ENCODE data around the gene ERCC1.
"Not testable (repeated sequence)": the region's sequence is repeated elsewhere in the genome, so short reads cannot be mapped to it uniquely, and the experiment has no call there.

Gene ERCC1

DNA sequence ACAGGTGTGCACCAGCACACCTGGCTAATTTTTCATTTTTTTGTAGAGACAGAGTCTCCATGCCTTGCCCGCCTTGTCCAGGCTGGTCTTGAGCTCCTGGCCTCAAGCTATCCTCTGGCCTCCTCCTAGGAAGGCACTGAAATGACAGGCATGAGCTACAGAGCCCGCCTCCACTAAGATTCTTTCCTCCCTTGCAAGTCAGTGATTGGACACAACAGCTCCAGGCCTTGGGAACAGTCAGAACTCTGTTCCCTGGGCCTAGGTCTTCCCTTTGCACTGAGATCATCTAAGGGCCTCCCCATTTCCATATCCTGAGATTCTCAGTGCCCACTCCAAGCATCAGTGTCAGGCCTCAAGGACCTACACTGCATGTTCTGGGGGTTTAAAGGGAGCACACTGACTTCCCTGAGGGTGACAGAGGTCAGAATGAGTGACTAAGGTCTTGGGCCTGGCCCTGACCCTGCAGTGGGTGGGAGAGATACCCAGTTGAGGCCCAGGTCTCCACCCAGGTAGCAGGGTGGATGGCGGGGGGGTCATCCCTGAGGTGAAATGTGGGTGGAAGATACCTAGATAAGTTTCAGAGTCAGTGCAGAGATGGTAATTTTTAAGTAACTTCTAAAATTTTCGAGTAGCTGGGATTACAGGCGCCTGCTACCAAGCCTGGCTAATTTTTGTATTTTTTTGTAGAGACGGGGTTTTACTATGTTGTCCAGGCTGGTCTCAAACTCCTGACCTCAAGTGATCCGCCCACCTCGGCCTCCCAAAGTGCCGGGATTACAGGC, 17.3 kb upstream of the ERCC1 start:
- Histone ChIP-seq H3K36me3 (ENCODE audit: control insufficient read depth, low read depth, low read length) (no peaks in the 10 kb centered on the region), H3K4me1 (ENCODE audit: control insufficient read depth, low read depth, low read length) (peaks cover 6% of the 10 kb centered on the region), H3K4me3 (ENCODE audit: low read length) (no peak overlapping the region), H3K9ac (ENCODE audit: low read length) (no peak overlapping the region), H3K27me3 (ENCODE audit: control insufficient read depth, insufficient read depth, low read length) (peaks cover 11% of the 10 kb centered on the region), H3K9me3 (ENCODE audit: control insufficient read depth, low read depth, low read length) (no peaks in the 10 kb centered on the region), H3K27ac (ENCODE audit: low read length) (no peak overlapping the region)

GRCh38 chr19:45440259-45440638, 16.5 kb upstream of the ERCC1 start:
- H3K9ac ChIP-seq (ENCODE audit: low read length), result no peak overlapping the region
- no peaks in the 10 kb centered on the region for H3K9me3 ChIP-seq (ENCODE audit: control insufficient read depth, low read depth, low read length)
- H3K4me1 ChIP-seq (ENCODE audit: control insufficient read depth, low read depth, low read length), result peaks cover 6% of the 10 kb centered on the region
- peaks cover 7% of the 10 kb centered on the region for H3K27me3 ChIP-seq (ENCODE audit: control insufficient read depth, insufficient read depth, low read length)
- no peaks in the 10 kb centered on the region for H3K36me3 ChIP-seq (ENCODE audit: control insufficient read depth, low read depth, low read length)
- peak overlapping the region; percentile 58 for H3K4me3 ChIP-seq (ENCODE audit: low read length)
- H3K27ac ChIP-seq (ENCODE audit: low read length), result no peak overlapping the region

GRCh38 chr19:45439569-45440258, 16.0 kb upstream of the ERCC1 start:
- H3K9me3 ChIP-seq (ENCODE audit: control insufficient read depth, low read depth, low read length), result no peaks in the 10 kb centered on the region
- no peak overlapping the region for H3K27ac ChIP-seq (ENCODE audit: low read length)
- peak overlapping the region; percentile 58 for H3K4me3 ChIP-seq (ENCODE audit: low read length)
- H3K36me3 ChIP-seq (ENCODE audit: control insufficient read depth, low read depth, low read length), result no peaks in the 10 kb centered on the region
- H3K4me1 ChIP-seq (ENCODE audit: control insufficient read depth, low read depth, low read length), result peaks cover 4% of the 10 kb centered on the region
- H3K9ac ChIP-seq (ENCODE audit: low read length), result peak overlapping the region; percentile 56
- peaks cover 2% of the 10 kb centered on the region for H3K27me3 ChIP-seq (ENCODE audit: control insufficient read depth, insufficient read depth, low read length)

- peak overlapping the region; percentile 58 for H3K4me3 ChIP-seq (ENCODE audit: low read length)
- no peaks in the 10 kb centered on the region for H3K27me3 ChIP-seq (ENCODE audit: control insufficient read depth, insufficient read depth, low read length)
- H3K27ac ChIP-seq (ENCODE audit: low read length), result no peak overlapping the region
Observed at GRCh38 chr19:45439190-45439568, 15.5 kb upstream of the ERCC1 start.

GRCh38 chr19:45437328-45437727, 13.6 kb upstream of the ERCC1 start:
- no peak overlapping the region for H3K9ac ChIP-seq (ENCODE audit: low read length)
- H3K27me3 ChIP-seq (ENCODE audit: control insufficient read depth, insufficient read depth, low read length), result no peaks in the 10 kb centered on the region
- no peaks in the 10 kb centered on the region for H3K36me3 ChIP-seq (ENCODE audit: control insufficient read depth, low read depth, low read length)
- H3K27ac ChIP-seq (ENCODE audit: low read length), result no peak overlapping the region
- H3K9me3 ChIP-seq (ENCODE audit: control insufficient read depth, low read depth, low read length), result no peaks in the 10 kb centered on the region
- no peak overlapping the region for H3K4me3 ChIP-seq (ENCODE audit: low read length)
- no peaks in the 10 kb centered on the region for H3K4me1 ChIP-seq (ENCODE audit: control insufficient read depth, low read depth, low read length)

More at GRCh38 chr19:45439190-45439568, 15.5 kb upstream of the ERCC1 start:
- no peaks in the 10 kb centered on the region for H3K36me3 ChIP-seq (ENCODE audit: control insufficient read depth, low read depth, low read length)
- peak overlapping the region; percentile 56 for H3K9ac ChIP-seq (ENCODE audit: low read length)
- H3K9me3 ChIP-seq (ENCODE audit: control insufficient read depth, low read depth, low read length), result no peaks in the 10 kb centered on the region
- no peaks in the 10 kb centered on the region for H3K4me1 ChIP-seq (ENCODE audit: control insufficient read depth, low read depth, low read length)

- not testable (repeated sequence) for H3K27me3 ChIP-seq (ENCODE audit: control insufficient read depth, insufficient read depth, low read length); H3K4me3 ChIP-seq (ENCODE audit: low read length); H3K9me3 ChIP-seq (ENCODE audit: control insufficient read depth, low read depth, low read length); H3K9ac ChIP-seq (ENCODE audit: low read length); H3K36me3 ChIP-seq (ENCODE audit: control insufficient read depth, low read depth, low read length); H3K27ac ChIP-seq (ENCODE audit: low read length); H3K4me1 ChIP-seq (ENCODE audit: control insufficient read depth, low read depth, low read length)
Observed at GRCh38 chr19:45432543-45432942, 8.8 kb upstream of the ERCC1 start.

DNA sequence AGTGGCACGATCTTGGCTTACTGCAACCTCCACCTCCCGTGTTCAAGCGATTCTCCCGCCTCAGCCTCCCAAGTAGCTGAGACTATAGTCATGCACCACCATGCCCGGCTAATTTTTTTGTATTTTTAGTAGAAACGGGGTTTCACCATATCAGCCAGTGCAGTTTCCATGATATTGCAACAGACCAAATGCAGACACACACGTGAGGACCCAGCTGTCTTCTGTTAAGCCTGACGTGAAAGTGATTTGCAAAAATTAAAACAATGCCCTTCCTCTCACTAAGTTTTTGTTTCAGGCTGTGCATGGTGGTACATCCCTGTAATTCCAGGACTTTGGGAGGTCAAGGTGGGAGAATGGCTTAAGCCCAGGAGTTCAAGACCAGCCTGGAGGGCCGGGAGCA, 7.3 kb upstream of the ERCC1 start:
- H3K27me3 ChIP-seq (ENCODE audit: control insufficient read depth, insufficient read depth, low read length); H3K9me3 ChIP-seq (ENCODE audit: control insufficient read depth, low read depth, low read length); H3K36me3 ChIP-seq (ENCODE audit: control insufficient read depth, low read depth, low read length); H3K4me3 ChIP-seq (ENCODE audit: low read length); H3K4me1 ChIP-seq (ENCODE audit: control insufficient read depth, low read depth, low read length); H3K27ac ChIP-seq (ENCODE audit: low read length); H3K9ac ChIP-seq (ENCODE audit: low read length): not testable (repeated sequence)

DNA sequence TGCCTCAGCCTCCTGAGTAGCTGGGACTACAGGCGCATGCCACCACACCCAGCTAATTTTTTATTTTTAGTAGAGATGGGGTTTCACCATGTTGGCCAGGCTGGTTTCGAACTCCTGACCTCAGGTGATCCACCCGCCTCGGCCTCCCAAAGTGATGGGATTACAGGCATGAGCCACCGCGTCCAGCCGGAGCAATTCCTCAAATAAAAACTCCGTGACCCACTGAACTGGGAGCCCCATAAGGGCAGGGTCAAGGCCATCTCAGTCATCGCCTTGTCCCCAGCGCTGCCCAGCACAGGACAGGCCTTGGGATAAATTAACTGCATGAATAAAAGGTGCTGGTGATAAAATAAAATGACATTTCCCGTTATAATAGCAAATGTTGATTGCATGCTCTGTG, 6.2 kb upstream of the ERCC1 start:
- H3K4me1 ChIP-seq (ENCODE audit: control insufficient read depth, low read depth, low read length); H3K27ac ChIP-seq (ENCODE audit: low read length); H3K27me3 ChIP-seq (ENCODE audit: control insufficient read depth, insufficient read depth, low read length): not testable (repeated sequence)

GRCh38 chr19:45428384-45429231, 4.9 kb upstream of the ERCC1 start:
- H3K4me1 ChIP-seq (ENCODE audit: control insufficient read depth, low read depth, low read length), result peaks cover 7% of the 10 kb centered on the region
- peak overlapping the region; percentile 50 for H3K9ac ChIP-seq (ENCODE audit: low read length)
- no peaks in the 10 kb centered on the region for H3K36me3 ChIP-seq (ENCODE audit: control insufficient read depth, low read depth, low read length)
- peak overlapping the region; percentile 67 for H3K4me3 ChIP-seq (ENCODE audit: low read length)
- peaks cover 4% of the 10 kb centered on the region for H3K27me3 ChIP-seq (ENCODE audit: control insufficient read depth, insufficient read depth, low read length)
- H3K9me3 ChIP-seq (ENCODE audit: control insufficient read depth, low read depth, low read length), result no peaks in the 10 kb centered on the region
- no peak overlapping the region for H3K27ac ChIP-seq (ENCODE audit: low read length)

More for the DNA sequence above, 6.2 kb upstream of the ERCC1 start:
- H3K36me3 ChIP-seq (ENCODE audit: control insufficient read depth, low read depth, low read length); H3K4me3 ChIP-seq (ENCODE audit: low read length); H3K9ac ChIP-seq (ENCODE audit: low read length); H3K9me3 ChIP-seq (ENCODE audit: control insufficient read depth, low read depth, low read length): not testable (repeated sequence)

DNA sequence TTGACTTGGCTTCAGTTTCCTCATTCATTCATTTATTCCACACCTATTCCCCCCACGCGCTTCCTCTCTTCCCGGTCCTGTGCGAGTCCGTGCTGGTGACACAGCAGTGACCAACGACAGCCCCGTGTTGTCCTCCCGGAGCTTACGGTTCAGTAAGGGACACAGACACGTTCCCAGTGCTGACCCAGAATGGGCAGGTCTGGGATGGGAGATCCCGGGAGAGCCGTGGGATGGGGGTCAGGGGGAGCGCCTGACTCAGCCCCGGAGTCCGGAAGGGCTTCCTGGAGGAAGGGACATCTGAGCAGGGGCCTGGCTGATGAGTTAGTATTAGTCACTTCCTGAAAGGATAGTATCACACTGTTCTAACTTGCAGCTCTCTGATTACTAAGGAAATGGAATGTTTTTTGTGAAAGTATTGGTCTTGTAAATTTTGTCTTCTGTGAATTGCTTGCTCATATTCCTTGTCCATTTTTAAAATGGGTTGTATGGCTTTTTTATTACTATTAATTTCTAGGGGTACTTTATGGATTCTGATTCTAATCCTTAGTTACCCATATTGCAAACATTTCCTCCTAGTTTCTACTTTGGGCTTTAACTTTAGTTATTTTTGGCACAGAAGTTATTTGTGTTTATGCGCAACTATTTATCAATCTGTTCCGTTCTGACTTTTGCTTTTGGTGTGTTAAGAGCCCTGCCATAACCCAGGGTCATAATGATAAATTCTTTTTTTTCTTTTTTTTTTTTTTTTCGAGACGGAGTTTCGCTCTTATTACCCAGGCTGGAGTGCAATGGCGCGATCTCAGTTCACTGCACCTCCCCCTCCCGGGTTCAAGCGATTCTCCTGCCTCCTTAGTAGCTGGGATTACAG, 708 bp upstream of the ERCC1 start:
- peaks cover 4% of the 10 kb centered on the region for H3K27me3 ChIP-seq (ENCODE audit: control insufficient read depth, insufficient read depth, low read length)
- peak overlapping the region; percentile 86 for H3K4me3 ChIP-seq (ENCODE audit: low read length)
- no peaks in the 10 kb centered on the region for H3K36me3 ChIP-seq (ENCODE audit: control insufficient read depth, low read depth, low read length)
- peak overlapping the region; percentile 67 for H3K9ac ChIP-seq (ENCODE audit: low read length)
- H3K9me3 ChIP-seq (ENCODE audit: control insufficient read depth, low read depth, low read length), result no peaks in the 10 kb centered on the region
- H3K27ac ChIP-seq (ENCODE audit: low read length), result peak overlapping the region; percentile 80
- H3K4me1 ChIP-seq (ENCODE audit: control insufficient read depth, low read depth, low read length), result peaks cover 11% of the 10 kb centered on the region
